NB4 (cell line): ENCODE results near the gene TENM4.

Experiments used
- CTCF ChIP-seq: IDR thresholded peaks from one replicate; pipeline ENCODE4 v1.5.1; 2012; ENCODE audit warnings: low read depth, low read length
- MYC ChIP-seq: IDR thresholded peaks from 2 replicates; pipeline ENCODE4 v1.6.1; 2011; ENCODE audit warnings: low read depth, low read length
- POLR2A ChIP-seq: IDR thresholded peaks from 2 replicates; pipeline ENCODE4 v1.6.1; 2011; ENCODE audit warnings: mild to moderate bottlenecking; ENCODE audit not compliant: insufficient read length; ENCODE audit errors: extremely low read depth
- TF ChIP-seq, protein P1 (sequence below): IDR thresholded peaks from 2 replicates; pipeline ENCODE4 v1.6.1; 2011; ENCODE audit warnings: low read depth, low read length

DNA sequence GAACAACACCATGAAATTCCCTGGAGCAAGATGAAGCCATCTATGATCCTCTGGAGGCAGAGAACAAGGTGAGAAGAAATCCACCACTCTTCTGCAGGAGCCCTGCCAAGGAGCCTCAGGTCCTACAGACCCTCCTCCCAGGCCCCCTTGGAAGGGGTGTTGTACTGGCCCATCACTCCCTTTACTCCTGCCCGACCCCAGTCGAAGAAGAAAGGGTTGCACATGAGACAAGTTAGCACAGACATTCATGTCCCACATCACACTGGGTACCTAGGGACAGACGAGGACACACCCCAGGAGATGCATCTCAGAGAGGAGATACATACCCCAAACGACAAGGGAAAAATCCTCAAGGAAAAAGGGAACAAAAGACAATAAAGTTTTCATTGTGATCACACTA, 783.4 kb downstream of the TENM4 start:
- TF ChIP-seq CTCF (no peak), POLR2A (no peak), MYC (no peak)
- TF ChIP-seq, protein P1, sequence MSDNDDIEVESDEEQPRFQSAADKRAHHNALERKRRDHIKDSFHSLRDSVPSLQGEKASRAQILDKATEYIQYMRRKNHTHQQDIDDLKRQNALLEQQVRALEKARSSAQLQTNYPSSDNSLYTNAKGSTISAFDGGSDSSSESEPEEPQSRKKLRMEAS = no peak
